OCI-LY7 (cell line): Measurements from ENCODE around the gene PCNX1.

Source experiments
- EZH2phosphoT487 ChIP-seq: fragments of 200-600 bp; sonication (generic); IDR thresholded peaks from 2 replicates; pipeline ENCODE4 v1.6.1; 2018; ENCODE audit warnings: low read depth, borderline replicate concordance, mild to moderate bottlenecking, mixed run types, antibody characterized with exemption, low read length, moderate library complexity, mixed read lengths
- TF ChIP-seq, protein P1 (sequence below): fragments of 200-600 bp; sonication (generic); conservative IDR thresholded peaks from 2 replicates; pipeline ENCODE4 v1.5.1; 2014; ENCODE audit warnings: mild to moderate bottlenecking, antibody characterized with exemption, low read length, moderate library complexity, mixed read lengths

DNA sequence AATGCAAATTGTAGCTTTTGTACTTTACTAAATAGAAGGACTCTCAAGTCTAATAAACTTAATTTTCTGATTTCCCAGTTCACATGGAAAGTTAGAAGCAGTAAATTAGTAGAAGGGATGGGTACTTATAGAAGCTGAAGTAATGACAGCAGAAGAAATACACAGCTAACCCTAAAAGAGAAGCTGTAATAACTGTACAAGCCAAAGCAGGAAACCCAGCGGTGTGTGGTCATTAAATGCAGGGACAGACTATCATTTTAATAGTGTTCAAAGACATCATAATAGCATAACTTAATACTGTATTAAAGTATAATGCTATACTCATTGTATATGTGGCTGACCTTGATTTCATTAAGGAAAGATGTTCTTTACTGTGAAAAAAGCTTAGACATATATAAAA is 74.9 kb downstream of the PCNX1 start:
- TF ChIP-seq, protein P1, sequence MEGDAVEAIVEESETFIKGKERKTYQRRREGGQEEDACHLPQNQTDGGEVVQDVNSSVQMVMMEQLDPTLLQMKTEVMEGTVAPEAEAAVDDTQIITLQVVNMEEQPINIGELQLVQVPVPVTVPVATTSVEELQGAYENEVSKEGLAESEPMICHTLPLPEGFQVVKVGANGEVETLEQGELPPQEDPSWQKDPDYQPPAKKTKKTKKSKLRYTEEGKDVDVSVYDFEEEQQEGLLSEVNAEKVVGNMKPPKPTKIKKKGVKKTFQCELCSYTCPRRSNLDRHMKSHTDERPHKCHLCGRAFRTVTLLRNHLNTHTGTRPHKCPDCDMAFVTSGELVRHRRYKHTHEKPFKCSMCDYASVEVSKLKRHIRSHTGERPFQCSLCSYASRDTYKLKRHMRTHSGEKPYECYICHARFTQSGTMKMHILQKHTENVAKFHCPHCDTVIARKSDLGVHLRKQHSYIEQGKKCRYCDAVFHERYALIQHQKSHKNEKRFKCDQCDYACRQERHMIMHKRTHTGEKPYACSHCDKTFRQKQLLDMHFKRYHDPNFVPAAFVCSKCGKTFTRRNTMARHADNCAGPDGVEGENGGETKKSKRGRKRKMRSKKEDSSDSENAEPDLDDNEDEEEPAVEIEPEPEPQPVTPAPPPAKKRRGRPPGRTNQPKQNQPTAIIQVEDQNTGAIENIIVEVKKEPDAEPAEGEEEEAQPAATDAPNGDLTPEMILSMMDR, result no peak
- no peak for TF ChIP-seq EZH2phosphoT487
